GM12878 (cell line): ENCODE results near the gene RFT1. TPM values are rescaled to one million over a fixed set of nuclear protein-coding genes. Genes with fewer than 3 reads are reported as not detected.

Experiments
- ASH2L ChIP-seq: fragments of 300-600, 200-600 bp; sonication (generic); IDR thresholded peaks from 2 replicates; pipeline ENCODE4 v1.6.1; 2017; ENCODE audit warnings: low read depth, mild to moderate bottlenecking, borderline replicate concordance
- ATF7 ChIP-seq: fragments of 450-650 bp; IDR thresholded peaks from 2 replicates; pipeline ENCODE4 v1.6.1; 2016; ENCODE audit warnings: low read depth, mild to moderate bottlenecking
- BHLHE40 ChIP-seq, 2 experiments: fragments of 450-650 bp in 1 of 2; IDR thresholded peaks; 2 replicates each; pipeline ENCODE4 v1.6.1; 2011 to 2017; ENCODE audit warnings: low read depth in 2 of 2, borderline replicate concordance in 1 of 2, improper control_type of control experiment in 1 of 2, low read length in 1 of 2, mild to moderate bottlenecking in 1 of 2
- CBX5 ChIP-seq: sonication (generic); IDR thresholded peaks from 2 replicates; pipeline ENCODE4 v1.6.1; 2016; ENCODE audit warnings: low read depth, moderate library complexity, mild to moderate bottlenecking, inconsistent platforms
- CEBPB ChIP-seq, 2 experiments: fragments of 150-350 bp in 1 of 2; IDR thresholded peaks; 2 replicates each; pipeline ENCODE4 v1.6.1; 2012 to 2014; ENCODE audit warnings: low read depth in 2 of 2, low read length in 2 of 2, borderline replicate concordance in 1 of 2, inconsistent platforms in 1 of 2
- CHD4 ChIP-seq: fragments of 200-600 bp; sonication (generic); IDR thresholded peaks from 2 replicates; pipeline ENCODE4 v1.6.1; 2016; ENCODE audit warnings: mild to moderate bottlenecking
- IKZF2 ChIP-seq, 2 experiments: fragments of 450-650 bp; IDR thresholded peaks; 2 replicates each; pipeline ENCODE4 v1.6.1; 2017; ENCODE audit warnings: mild to moderate bottlenecking in 2 of 2, moderate library complexity in 2 of 2
- MEF2B ChIP-seq: fragments of 450-650 bp; IDR thresholded peaks from 2 replicates; pipeline ENCODE4 v1.6.1; 2018; ENCODE audit warnings: mild to moderate bottlenecking, moderate library complexity; ENCODE audit not compliant: partially characterized antibody, poor library complexity, severe bottlenecking
- NBN ChIP-seq: fragments of 450-650 bp; IDR thresholded peaks from 2 replicates; pipeline ENCODE4 v1.6.1; 2016
- NR2C1 ChIP-seq: fragments of 450-650 bp; IDR thresholded peaks from 2 replicates; pipeline ENCODE4 v1.6.1; 2017; ENCODE audit warnings: antibody characterized with exemption, mild to moderate bottlenecking, moderate library complexity
- PAX5 ChIP-seq: IDR thresholded peaks from 2 replicates; pipeline ENCODE4 v1.6.1; 2011; ENCODE audit warnings: low read depth, low read length, borderline replicate concordance
- RAD51 ChIP-seq: fragments of 450-650 bp; IDR thresholded peaks from 2 replicates; pipeline ENCODE4 v1.6.1; 2016; ENCODE audit warnings: moderate library complexity, mild to moderate bottlenecking, inconsistent platforms
- SP1 ChIP-seq: IDR thresholded peaks from one replicate; pipeline ENCODE4 v1.6.1; 2011; ENCODE audit warnings: low read depth, low read length
- SRF ChIP-seq, 2 experiments: IDR thresholded peaks; 2 replicates each; pipeline ENCODE4 v1.6.1; 2011; ENCODE audit warnings: low read depth in 2 of 2, low read length in 2 of 2, mild to moderate bottlenecking in 1 of 2, moderate library complexity in 1 of 2
- ZNF217 ChIP-seq: fragments of 450-650 bp; IDR thresholded peaks from 2 replicates; pipeline ENCODE4 v1.6.1; 2017; ENCODE audit warnings: antibody characterized with exemption, mild to moderate bottlenecking
- ZSCAN29 ChIP-seq: fragments of 450-650 bp; IDR thresholded peaks from 2 replicates; pipeline ENCODE4 v1.6.1; 2017; ENCODE audit warnings: mild to moderate bottlenecking, moderate library complexity
- polyA plus RNA-seq, 11 experiments: library from polyadenylated mRNA; depleted of rRNA in 4 of 11; unstranded in 6 of 11; stranded (reverse) in 5 of 11; fragments of >200 nt; fragmentation: Nextera tagmentation in 4 of 11; fragmentation: Illumina TruSeq in 1 of 11; extraction: Ambion mirVana in 4 of 11; extraction: Trizol in 1 of 11; gene quantifications; 1 replicate in 1 of 11; 2 replicates in 10 of 11; pipeline versions ENCODE4 v1.2.1 to v1.2.3, GENCODE V29; 2011 to 2016; ENCODE audit warnings: inconsistent platforms in 2 of 11, missing spikeins in 2 of 11, low read depth in 1 of 11
- total RNA-seq, 4 experiments: library from RNA; depleted of rRNA in 3 of 4; stranded (reverse); fragments of >200 nt in 3 of 4; fragmentation: Illumina TruSeq in 1 of 4; extraction: Trizol in 1 of 4; gene quantifications; 2 replicates each; pipeline versions ENCODE4 v1.2.1 to v1.2.3, GENCODE V29; 2013 to 2021
- TF ChIP-seq, protein P1 (sequence below): fragments of 450-650 bp; conservative IDR thresholded peaks from 2 replicates; pipeline ENCODE4 v1.6.1; 2017; ENCODE audit warnings: mild to moderate bottlenecking, moderate library complexity
- TF ChIP-seq, protein P2 (sequence below): fragments of 450-650 bp; IDR thresholded peaks from 2 replicates; pipeline ENCODE4 v1.6.1; 2017; ENCODE audit warnings: antibody characterized with exemption, mild to moderate bottlenecking, moderate library complexity
- TF ChIP-seq, protein P3 (sequence below): fragments of 450-650 bp; IDR thresholded peaks from 2 replicates; pipeline ENCODE4 v1.6.1; 2017; ENCODE audit warnings: mild to moderate bottlenecking, low read depth, inconsistent platforms; ENCODE audit not compliant: poor library complexity, severe bottlenecking
- TF ChIP-seq, protein P4 (sequence below): fragments of 450-650 bp; IDR thresholded peaks from 2 replicates; pipeline ENCODE4 v1.6.1; 2016; ENCODE audit warnings: mild to moderate bottlenecking
- TF ChIP-seq, protein P5 (sequence below): fragments of 450-650 bp; IDR thresholded peaks from 2 replicates; pipeline ENCODE4 v1.6.1; 2016; ENCODE audit warnings: mild to moderate bottlenecking

RFT1 gene
- total and polyA plus RNA-seq, 10 of the 15 experiments (the other 5 are each of a cell fraction or from before 2014, with no cell fraction given), result 16.6 to 75.1 (median 34.5) TPM

DNA sequence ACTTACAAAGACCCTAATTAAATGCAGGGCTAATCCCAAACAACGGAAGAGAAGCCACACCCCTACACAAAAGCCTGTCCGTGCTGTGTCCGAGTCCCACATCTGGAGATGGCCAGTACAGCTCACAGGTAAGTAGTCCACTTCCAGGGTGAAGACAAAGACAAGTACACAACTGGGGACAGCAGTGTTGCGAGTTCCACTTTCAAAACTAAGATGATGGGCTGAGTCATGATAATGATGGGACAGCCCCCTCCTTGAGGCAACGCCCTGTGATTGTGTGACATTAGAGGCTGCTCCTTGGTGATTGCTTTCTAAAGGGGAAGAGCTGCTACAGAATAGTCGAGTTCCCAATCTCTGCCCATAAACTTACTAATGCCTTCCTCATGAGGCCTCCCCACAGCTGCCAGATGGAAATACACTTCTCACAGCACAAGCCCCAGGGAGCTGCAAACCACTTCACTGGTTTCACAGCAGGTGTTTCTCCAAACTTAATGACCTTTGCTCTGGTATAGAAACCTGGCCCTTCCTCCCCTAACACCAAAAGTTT lies 27.6 kb downstream of the RFT1 start (continued):
- TF ChIP-seq CEBPB (IDR thresholded peaks at IDR 0.05; ENCODE audit: borderline replicate concordance in 1 of 2, low read depth in 2 of 2, low read length in 2 of 2), result no peak
- peak; percentile 36 to 71; a peak in 3 of 4 replicates for TF ChIP-seq IKZF2 (IDR thresholded peaks at IDR 0.05)
- peak; percentile 76 for TF ChIP-seq MEF2B
- no peak for TF ChIP-seq SRF (IDR thresholded peaks at IDR 0.05; ENCODE audit: low read depth in 2 of 2, low read length in 2 of 2)
- TF ChIP-seq ASH2L, result no peak
- no peak for TF ChIP-seq ZNF217
- no peak for TF ChIP-seq CBX5
- peak; percentile 46; the same call in 1 of the 2 replicates for TF ChIP-seq NR2C1
- no peak for TF ChIP-seq RAD51
- peak in 1 of 2 experiments; percentile 39; a peak in 1 of 4 replicates for TF ChIP-seq BHLHE40 (IDR thresholded peaks at IDR 0.05; ENCODE audit: borderline replicate concordance in 1 of 2, low read depth in 2 of 2, low read length in 1 of 2)
- TF ChIP-seq ATF7, result no peak; the same call in 1 of the 2 replicates
- TF ChIP-seq, protein P1, sequence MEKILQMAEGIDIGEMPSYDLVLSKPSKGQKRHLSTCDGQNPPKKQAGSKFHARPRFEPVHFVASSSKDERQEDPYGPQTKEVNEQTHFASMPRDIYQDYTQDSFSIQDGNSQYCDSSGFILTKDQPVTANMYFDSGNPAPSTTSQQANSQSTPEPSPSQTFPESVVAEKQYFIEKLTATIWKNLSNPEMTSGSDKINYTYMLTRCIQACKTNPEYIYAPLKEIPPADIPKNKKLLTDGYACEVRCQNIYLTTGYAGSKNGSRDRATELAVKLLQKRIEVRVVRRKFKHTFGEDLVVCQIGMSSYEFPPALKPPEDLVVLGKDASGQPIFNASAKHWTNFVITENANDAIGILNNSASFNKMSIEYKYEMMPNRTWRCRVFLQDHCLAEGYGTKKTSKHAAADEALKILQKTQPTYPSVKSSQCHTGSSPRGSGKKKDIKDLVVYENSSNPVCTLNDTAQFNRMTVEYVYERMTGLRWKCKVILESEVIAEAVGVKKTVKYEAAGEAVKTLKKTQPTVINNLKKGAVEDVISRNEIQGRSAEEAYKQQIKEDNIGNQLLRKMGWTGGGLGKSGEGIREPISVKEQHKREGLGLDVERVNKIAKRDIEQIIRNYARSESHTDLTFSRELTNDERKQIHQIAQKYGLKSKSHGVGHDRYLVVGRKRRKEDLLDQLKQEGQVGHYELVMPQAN, result no peak
- no peak for TF ChIP-seq ZSCAN29
- TF ChIP-seq, protein P2, sequence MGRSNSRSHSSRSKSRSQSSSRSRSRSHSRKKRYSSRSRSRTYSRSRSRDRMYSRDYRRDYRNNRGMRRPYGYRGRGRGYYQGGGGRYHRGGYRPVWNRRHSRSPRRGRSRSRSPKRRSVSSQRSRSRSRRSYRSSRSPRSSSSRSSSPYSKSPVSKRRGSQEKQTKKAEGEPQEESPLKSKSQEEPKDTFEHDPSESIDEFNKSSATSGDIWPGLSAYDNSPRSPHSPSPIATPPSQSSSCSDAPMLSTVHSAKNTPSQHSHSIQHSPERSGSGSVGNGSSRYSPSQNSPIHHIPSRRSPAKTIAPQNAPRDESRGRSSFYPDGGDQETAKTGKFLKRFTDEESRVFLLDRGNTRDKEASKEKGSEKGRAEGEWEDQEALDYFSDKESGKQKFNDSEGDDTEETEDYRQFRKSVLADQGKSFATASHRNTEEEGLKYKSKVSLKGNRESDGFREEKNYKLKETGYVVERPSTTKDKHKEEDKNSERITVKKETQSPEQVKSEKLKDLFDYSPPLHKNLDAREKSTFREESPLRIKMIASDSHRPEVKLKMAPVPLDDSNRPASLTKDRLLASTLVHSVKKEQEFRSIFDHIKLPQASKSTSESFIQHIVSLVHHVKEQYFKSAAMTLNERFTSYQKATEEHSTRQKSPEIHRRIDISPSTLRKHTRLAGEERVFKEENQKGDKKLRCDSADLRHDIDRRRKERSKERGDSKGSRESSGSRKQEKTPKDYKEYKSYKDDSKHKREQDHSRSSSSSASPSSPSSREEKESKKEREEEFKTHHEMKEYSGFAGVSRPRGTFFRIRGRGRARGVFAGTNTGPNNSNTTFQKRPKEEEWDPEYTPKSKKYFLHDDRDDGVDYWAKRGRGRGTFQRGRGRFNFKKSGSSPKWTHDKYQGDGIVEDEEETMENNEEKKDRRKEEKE, result no peak
- TF ChIP-seq, protein P3, sequence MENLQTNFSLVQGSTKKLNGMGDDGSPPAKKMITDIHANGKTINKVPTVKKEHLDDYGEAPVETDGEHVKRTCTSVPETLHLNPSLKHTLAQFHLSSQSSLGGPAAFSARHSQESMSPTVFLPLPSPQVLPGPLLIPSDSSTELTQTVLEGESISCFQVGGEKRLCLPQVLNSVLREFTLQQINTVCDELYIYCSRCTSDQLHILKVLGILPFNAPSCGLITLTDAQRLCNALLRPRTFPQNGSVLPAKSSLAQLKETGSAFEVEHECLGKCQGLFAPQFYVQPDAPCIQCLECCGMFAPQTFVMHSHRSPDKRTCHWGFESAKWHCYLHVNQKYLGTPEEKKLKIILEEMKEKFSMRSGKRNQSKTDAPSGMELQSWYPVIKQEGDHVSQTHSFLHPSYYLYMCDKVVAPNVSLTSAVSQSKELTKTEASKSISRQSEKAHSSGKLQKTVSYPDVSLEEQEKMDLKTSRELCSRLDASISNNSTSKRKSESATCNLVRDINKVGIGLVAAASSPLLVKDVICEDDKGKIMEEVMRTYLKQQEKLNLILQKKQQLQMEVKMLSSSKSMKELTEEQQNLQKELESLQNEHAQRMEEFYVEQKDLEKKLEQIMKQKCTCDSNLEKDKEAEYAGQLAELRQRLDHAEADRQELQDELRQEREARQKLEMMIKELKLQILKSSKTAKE, result peak; percentile 49
- TF ChIP-seq, protein P4, sequence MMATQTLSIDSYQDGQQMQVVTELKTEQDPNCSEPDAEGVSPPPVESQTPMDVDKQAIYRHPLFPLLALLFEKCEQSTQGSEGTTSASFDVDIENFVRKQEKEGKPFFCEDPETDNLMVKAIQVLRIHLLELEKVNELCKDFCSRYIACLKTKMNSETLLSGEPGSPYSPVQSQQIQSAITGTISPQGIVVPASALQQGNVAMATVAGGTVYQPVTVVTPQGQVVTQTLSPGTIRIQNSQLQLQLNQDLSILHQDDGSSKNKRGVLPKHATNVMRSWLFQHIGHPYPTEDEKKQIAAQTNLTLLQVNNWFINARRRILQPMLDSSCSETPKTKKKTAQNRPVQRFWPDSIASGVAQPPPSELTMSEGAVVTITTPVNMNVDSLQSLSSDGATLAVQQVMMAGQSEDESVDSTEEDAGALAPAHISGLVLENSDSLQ, result peak; percentile 34; the same call in 1 of the 2 replicates
- TF ChIP-seq PAX5, result no peak
- TF ChIP-seq NBN, result peak; percentile 68; the same call in 1 of the 2 replicates
- TF ChIP-seq, protein P5, sequence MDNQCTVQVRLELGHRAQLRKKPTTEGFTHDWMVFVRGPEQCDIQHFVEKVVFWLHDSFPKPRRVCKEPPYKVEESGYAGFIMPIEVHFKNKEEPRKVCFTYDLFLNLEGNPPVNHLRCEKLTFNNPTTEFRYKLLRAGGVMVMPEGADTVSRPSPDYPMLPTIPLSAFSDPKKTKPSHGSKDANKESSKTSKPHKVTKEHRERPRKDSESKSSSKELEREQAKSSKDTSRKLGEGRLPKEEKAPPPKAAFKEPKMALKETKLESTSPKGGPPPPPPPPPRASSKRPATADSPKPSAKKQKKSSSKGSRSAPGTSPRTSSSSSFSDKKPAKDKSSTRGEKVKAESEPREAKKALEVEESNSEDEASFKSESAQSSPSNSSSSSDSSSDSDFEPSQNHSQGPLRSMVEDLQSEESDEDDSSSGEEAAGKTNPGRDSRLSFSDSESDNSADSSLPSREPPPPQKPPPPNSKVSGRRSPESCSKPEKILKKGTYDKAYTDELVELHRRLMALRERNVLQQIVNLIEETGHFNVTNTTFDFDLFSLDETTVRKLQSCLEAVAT, result peak; percentile 59; the same call in 1 of the 2 replicates
- no peak for TF ChIP-seq CHD4
- no peak for TF ChIP-seq SP1
